ENCODE results near the gene ST3GAL4.
A peak's percentile ranks its signal among the peaks of the same experiment; 100 is the strongest.
"Not testable (repeated sequence)": the region's sequence is repeated elsewhere in the genome, so short reads cannot be mapped to it uniquely, and the experiment has no call there.

The ST3GAL4 gene

GRCh38 chr11:126355324-126355925 lies at the start of gene ST3GAL4:
TSS of gene ST3GAL4 (plus strand) at chr11:126355686. CDS start at chr11:126406156, 50,470 bp downstream.
- peak; percentile 87 for DNase-seq (ENCODE audit: low spot score)

- DNase-seq (ENCODE audit: low spot score) = peak; percentile 39
Observed at GRCh38 chr11:126305699-126306098, 49.8 kb upstream of the ST3GAL4 start.

GRCh38 chr11:126307706-126308105 lies 47.8 kb upstream of the ST3GAL4 start:
- DNase-seq (ENCODE audit: low spot score) = peak; percentile 36

GRCh38 chr11:126308271-126308671 lies 47.2 kb upstream of the ST3GAL4 start:
- DNase-seq (ENCODE audit: low spot score) = no peak

GRCh38 chr11:126308771-126309170 lies 46.7 kb upstream of the ST3GAL4 start:
- DNase-seq (ENCODE audit: low spot score) = not testable (repeated sequence)

- DNase-seq (ENCODE audit: low spot score) = peak; percentile 62
Observed at GRCh38 chr11:126310200-126310991, 45.1 kb upstream of the ST3GAL4 start.

GRCh38 chr11:126310992-126311310 lies 44.5 kb upstream of the ST3GAL4 start:
- DNase-seq (ENCODE audit: low spot score) = no peak

- no peak for DNase-seq (ENCODE audit: low spot score)
Observed at GRCh38 chr11:126311401-126312291, 43.8 kb upstream of the ST3GAL4 start.

- DNase-seq (ENCODE audit: low spot score) = no peak
Observed at GRCh38 chr11:126312961-126313360, 42.5 kb upstream of the ST3GAL4 start.

- no peak for DNase-seq (ENCODE audit: low spot score)
Observed at GRCh38 chr11:126313826-126314225, 41.7 kb upstream of the ST3GAL4 start.

- peak; percentile 37 for DNase-seq (ENCODE audit: low spot score)
Observed at GRCh38 chr11:126317432-126317755, 38.1 kb upstream of the ST3GAL4 start.

GRCh38 chr11:126317756-126318573 lies 37.5 kb upstream of the ST3GAL4 start:
- DNase-seq (ENCODE audit: low spot score) = no peak

- DNase-seq (ENCODE audit: low spot score) = peak; percentile 35
Observed at GRCh38 chr11:126318574-126319373, 36.7 kb upstream of the ST3GAL4 start.

GRCh38 chr11:126319374-126319740 lies 36.1 kb upstream of the ST3GAL4 start:
- no peak for DNase-seq (ENCODE audit: low spot score)

- DNase-seq (ENCODE audit: low spot score) = no peak
Observed at GRCh38 chr11:126322996-126323395, 32.5 kb upstream of the ST3GAL4 start.

GRCh38 chr11:126327281-126328000 lies 28.0 kb upstream of the ST3GAL4 start:
- no peak for DNase-seq (ENCODE audit: low spot score)

GRCh38 chr11:126328001-126328390 lies 27.5 kb upstream of the ST3GAL4 start:
- DNase-seq (ENCODE audit: low spot score) = no peak

GRCh38 chr11:126328444-126328843 lies 27.0 kb upstream of the ST3GAL4 start:
- no peak for DNase-seq (ENCODE audit: low spot score)

GRCh38 chr11:126328938-126329643 lies 26.4 kb upstream of the ST3GAL4 start:
- no peak for DNase-seq (ENCODE audit: low spot score)
